GM21619 (cell line): ENCODE results near the gene RTN4RL1.

ENCODE experiments used
- ATAC-seq: cut with Tn5 transposase; IDR thresholded peaks from one replicate; pipeline ENCODE4 v1.9.1; 2021; ENCODE audit not compliant: unreplicated experiment

Gene RTN4RL1, protein sequence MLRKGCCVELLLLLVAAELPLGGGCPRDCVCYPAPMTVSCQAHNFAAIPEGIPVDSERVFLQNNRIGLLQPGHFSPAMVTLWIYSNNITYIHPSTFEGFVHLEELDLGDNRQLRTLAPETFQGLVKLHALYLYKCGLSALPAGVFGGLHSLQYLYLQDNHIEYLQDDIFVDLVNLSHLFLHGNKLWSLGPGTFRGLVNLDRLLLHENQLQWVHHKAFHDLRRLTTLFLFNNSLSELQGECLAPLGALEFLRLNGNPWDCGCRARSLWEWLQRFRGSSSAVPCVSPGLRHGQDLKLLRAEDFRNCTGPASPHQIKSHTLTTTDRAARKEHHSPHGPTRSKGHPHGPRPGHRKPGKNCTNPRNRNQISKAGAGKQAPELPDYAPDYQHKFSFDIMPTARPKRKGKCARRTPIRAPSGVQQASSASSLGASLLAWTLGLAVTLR

GRCh38 chr17:2025220-2025621 is at the start of gene RTN4RL1:
RTN4RL1 (minus strand) TSS chr17:2025334; CDS start chr17:2024865, 469 bp downstream.
- no peak for ATAC-seq

GRCh38 chr17:2074919-2075318 is 49.8 kb upstream of the RTN4RL1 start:
- ATAC-seq: no peak

GRCh38 chr17:2071455-2072281 is 46.5 kb upstream of the RTN4RL1 start:
- ATAC-seq: no peak

DNA sequence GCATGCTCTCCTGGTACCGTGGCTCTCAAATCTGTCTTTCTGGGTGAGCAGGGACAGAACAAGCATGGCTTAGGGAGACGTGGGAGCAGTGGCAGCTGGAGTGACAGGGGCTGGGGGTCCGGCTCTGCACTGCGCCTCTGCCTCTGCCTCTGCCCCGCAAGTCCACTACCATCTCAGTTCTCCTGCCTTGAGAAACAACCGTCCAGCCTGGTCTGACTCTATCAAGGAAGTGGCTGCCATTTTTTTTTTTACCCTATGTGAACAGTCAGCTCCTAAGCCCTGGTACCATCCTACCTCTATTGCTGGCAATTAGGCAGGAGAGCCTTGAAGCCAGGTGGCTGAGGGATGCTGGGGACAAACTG is 45.9 kb upstream of the RTN4RL1 start:
- ATAC-seq: no peak

DNA sequence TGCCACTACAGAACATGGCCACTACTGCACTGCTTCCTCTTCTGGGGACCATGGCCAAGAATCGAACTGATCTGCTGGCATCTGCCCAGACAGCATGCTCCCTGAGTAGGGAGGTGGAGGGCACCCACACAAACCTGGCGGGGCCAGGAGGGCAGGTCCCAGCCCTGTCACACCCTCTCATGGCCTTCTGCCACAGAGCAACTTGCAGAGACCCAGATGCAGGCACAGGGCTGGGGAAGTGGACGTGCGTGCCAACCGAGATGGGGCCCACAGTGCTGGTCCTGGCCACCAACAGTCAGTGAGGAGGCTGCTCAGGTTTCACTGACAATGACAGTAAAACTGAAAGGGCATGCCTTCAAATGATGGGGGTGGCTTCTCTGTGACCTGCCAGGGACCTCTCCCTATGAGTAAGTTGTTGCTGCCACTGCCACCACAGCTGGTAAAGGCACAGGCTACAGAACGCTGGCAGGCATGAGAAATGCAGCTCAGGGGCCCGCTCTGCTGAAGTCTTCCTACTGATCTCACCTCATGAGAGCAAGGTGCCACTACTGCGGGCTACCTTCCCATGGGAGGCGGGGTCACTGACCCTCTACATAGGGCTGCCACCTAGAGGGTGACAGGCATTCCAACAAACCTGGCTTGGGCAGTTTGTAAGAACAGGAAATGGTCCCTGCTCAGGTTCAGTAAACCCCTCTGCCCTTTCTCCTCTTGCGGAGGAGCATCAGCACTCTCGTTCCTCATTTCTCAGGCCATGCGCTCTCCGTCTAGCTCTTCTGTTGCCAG is 45.3 kb upstream of the RTN4RL1 start:
- peak; percentile 76 for ATAC-seq

- no peak for ATAC-seq
Measured at GRCh38 chr17:2068519-2069051, 43.5 kb upstream of the RTN4RL1 start.

DNA sequence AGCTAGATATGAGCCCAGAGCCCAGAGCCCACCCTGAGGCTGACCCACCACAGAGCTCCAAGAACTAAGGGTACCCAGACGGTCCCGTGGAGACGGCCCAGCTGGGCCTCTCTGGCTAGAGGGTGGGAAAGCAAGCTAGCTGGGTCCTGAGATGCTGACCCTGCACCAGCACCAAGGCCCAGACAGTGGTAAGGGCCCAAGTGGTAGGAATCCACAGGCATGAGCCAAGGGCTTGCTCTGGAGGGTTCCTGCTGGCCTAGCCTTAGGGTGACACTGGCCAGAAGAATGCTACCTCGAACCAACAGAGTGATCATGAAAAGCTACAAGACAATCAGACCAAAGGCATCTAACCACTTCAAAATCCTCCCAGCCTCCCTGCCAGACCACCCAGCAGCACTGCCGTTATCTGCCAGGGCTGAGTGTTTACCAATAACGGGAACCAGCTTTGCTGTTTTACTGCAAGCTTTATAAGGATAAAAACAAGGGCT is 42.9 kb upstream of the RTN4RL1 start:
- ATAC-seq: no peak

DNA sequence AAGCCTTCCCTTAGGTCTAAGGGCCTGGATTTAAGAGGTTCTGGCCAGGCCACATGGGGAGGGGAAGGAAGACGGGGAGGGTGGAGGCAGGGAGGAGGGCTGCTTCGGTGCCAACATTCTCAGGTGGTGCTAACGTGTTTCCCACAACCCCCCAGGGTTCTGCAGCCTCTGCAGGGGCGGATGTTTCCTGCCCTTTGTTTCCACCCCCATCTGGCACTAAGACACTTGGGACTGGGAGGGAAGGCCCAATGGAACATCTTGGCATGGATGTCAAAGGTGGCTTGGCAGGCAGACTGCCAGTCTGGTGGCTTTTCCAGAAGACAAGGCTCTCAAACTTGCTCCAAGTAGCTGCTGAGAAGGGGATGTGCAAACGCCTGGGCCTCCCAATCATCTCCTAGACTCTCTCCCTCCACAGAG is 42.5 kb upstream of the RTN4RL1 start:
- no peak for ATAC-seq

- no peak for ATAC-seq
Measured at GRCh38 chr17:2067048-2067561, 42.0 kb upstream of the RTN4RL1 start.

- no peak for ATAC-seq
Measured at GRCh38 chr17:2065949-2066400, 40.8 kb upstream of the RTN4RL1 start.

DNA sequence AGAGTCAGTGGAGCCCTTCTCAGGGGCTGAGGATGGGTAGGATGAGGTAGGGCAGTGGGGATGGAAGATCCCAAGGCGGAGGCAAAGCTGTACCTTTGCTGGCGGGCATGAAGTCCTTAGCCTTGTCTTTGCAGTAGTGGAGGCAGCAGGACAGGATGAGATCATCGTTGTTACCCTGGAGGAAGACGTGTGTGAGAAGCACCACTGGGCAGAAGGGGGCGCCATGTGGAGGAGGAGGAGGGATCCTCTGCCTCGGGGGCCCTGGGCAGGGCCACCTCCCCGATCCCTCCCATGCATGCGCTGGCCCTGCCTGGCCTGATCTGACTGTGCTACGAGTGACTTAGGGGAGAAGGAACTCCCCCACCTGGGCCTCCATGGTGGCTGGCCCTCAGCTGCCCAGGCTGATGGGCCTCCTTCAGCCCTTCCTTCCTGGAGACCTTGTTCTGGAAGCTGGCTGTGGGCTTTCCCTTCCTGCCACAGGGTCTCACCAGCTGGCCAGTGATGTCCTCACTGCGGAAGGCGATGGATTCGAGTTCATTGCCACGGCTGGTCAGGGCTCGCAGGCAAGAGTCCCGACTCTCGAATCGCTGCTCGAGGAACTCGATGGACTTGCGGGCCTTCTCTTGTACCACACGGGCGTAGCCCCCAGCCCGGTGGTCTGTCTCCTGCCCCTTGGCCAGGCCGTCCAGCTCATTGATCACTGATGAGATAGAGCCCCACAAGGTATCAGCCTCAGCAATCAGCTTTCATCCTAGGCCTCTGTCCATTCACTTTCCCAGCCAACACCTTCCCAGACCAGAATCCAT is 40.0 kb upstream of the RTN4RL1 start:
- ATAC-seq: no peak

- ATAC-seq: no peak
Measured at GRCh38 chr17:2064520-2064971, 39.4 kb upstream of the RTN4RL1 start.

- no peak for ATAC-seq
Measured at GRCh38 chr17:2064147-2064489, 39.0 kb upstream of the RTN4RL1 start.

DNA sequence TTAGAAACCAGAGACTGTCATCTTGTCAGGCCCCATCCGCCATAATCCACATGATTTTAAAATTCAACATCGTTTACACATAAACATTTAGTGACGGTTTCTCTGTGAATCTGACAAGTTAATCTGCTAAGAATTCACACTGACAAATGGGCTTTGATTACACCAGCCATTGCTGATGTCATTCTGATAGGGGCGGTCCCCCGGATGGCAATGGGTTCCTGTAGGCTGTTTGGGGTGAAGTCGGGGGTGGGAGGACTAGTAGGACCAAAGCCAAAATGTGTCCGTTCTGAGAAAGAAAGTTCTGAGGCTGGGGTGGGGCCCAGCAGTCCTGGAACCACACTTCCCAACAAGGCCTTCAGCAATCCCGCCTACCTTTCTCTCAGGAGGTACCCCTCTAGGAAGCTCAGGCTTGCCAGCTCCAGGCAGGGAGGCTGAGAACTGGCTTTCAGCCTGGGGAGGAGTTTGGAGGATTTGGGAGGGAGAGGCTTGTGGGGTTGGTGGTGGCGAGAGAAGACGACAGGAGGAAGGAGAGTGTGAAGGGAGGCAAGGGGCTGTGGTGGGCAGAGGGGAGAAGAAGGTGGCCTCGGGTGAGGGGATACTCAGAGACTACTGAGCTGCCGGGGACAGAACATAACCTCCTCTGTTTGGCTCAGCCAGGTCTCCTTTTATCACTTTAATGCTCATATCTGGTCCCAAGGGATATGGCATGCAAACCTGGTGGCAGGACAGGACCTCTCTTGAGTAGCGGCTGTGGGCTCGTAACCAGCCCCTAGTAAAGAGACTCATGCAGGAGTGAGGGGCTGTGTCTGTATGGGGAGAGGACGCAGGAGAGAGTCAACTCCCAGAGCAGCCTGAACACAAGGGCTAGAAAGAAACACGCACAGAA is 38.4 kb upstream of the RTN4RL1 start:
- ATAC-seq: no peak

GRCh38 chr17:2062571-2063183 is 37.5 kb upstream of the RTN4RL1 start:
- no peak for ATAC-seq

DNA sequence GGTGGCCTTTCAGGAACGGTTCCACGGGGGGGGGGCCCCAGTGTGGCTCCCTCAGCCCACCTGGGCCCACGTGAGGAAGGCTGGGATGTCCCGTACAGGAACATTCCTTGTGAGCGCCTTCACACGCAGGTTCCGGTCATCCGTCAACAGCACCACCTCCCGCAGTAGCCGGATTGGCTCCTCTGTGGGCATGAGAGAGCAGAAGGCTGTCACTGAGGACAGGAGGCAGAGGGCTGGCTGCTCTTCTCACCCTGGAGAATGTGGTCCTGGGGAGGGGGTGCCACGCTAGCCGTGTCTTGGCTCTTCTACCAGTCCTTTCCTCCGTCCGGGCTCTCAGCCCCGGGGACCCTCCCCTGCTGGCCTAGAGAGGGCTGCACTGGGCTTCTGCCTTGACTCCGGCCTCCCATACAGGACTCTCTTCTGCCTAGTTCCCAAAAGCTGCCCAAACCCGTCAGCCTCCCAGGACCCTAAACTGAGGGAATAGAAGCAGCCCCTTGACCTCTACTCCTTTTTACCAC is 36.4 kb upstream of the RTN4RL1 start:
- ATAC-seq: no peak

GRCh38 chr17:2060681-2061440 is 35.7 kb upstream of the RTN4RL1 start:
- ATAC-seq: no peak

DNA sequence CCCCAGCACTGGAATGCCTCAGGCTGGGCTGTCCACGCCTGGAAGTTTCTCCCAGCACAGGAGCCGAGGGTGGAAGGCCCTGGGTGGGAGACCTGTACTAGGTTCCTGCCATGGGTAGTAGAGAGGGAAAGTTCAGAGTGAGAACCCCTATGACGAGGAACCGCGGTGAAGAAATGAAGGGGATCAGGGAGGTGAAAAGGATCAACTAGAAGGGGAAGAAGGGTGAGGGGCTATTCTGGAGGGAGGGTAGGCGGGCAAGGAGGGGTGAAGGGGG is 35.2 kb upstream of the RTN4RL1 start:
- no peak for ATAC-seq
